Neuronal stem cell (in vitro differentiated cells): ENCODE measurements around the gene NRXN3.

Experiments
- DNase-seq: peaks from one replicate; pipeline ENCODE4 v3.0.0-alpha.2; 2013; ENCODE audit warnings: low spot score
- H2AFZ ChIP-seq: one replicate; pipeline ENCODE4 v1.6.1; 2013; ENCODE audit warnings: mild to moderate bottlenecking, low read length, inconsistent platforms
- H2AK5ac ChIP-seq: 2 replicates; pipeline ENCODE4 v1.6.1; 2013; ENCODE audit warnings: low read depth, mild to moderate bottlenecking, inconsistent platforms, low read length, moderate library complexity, mixed read lengths
- H2BK120ac ChIP-seq: 2 replicates; pipeline ENCODE4 v1.6.1; 2013; ENCODE audit warnings: low read depth, mild to moderate bottlenecking, inconsistent platforms, low read length, moderate library complexity, mixed read lengths
- H2BK12ac ChIP-seq: one replicate; pipeline ENCODE4 v1.6.1; 2013; ENCODE audit warnings: low read length, inconsistent platforms
- H2BK15ac ChIP-seq: 2 replicates; pipeline ENCODE4 v1.6.1; 2013; ENCODE audit warnings: mild to moderate bottlenecking, low read length, inconsistent platforms, mixed read lengths
- H2BK5ac ChIP-seq: one replicate; pipeline ENCODE4 v1.6.1; 2013; ENCODE audit warnings: inconsistent platforms, mild to moderate bottlenecking, low read length, moderate library complexity
- H3K14ac ChIP-seq: one replicate; pipeline ENCODE4 v1.6.1; 2013; ENCODE audit warnings: low read length, inconsistent platforms
- H3K18ac ChIP-seq: 2 replicates; pipeline ENCODE4 v1.6.1; 2013; ENCODE audit warnings: low read length, inconsistent platforms
- H3K23ac ChIP-seq: 2 replicates; pipeline ENCODE4 v1.6.1; 2013; ENCODE audit warnings: low read depth, mild to moderate bottlenecking, mixed read lengths, low read length, inconsistent platforms; ENCODE audit not compliant: poor library complexity
- H3K27ac ChIP-seq: replicated peaks from 3 replicates; pipeline ENCODE4 v1.5.1; 2013; ENCODE audit warnings: low read length, inconsistent platforms
- H3K27me3 ChIP-seq, 3 experiments: 2 replicates each; pipeline ENCODE4 v1.6.1; 2013; ENCODE audit warnings: low read length in 3 of 3, mild to moderate bottlenecking in 2 of 3, inconsistent platforms in 1 of 3, low read depth in 1 of 3, mixed read lengths in 1 of 3, moderate library complexity in 1 of 3; ENCODE audit not compliant: control insufficient read depth in 3 of 3, insufficient read depth in 3 of 3
- H3K36me3 ChIP-seq, 2 donors: replicated peaks in 1 of 2; 2 replicates each; pipeline ENCODE4 v1.6.1; 2013; ENCODE audit warnings: low read length in 2 of 2; ENCODE audit not compliant: control insufficient read depth in 2 of 2, insufficient read depth in 2 of 2
- H3K4ac ChIP-seq: 2 replicates; pipeline ENCODE4 v1.6.1; 2013; ENCODE audit warnings: inconsistent platforms, mild to moderate bottlenecking, low read length, moderate library complexity
- H3K4me1 ChIP-seq, 2 donors: 1 replicate in 1 of 2; 2 replicates in 1 of 2; pipeline ENCODE4 v1.6.1; 2013; ENCODE audit warnings: low read length in 2 of 2, low read depth in 1 of 2; ENCODE audit not compliant: control insufficient read depth in 2 of 2, insufficient read depth in 1 of 2
- H3K4me2 ChIP-seq: one replicate; pipeline ENCODE4 v1.6.1; 2013; ENCODE audit warnings: mild to moderate bottlenecking, low read length, inconsistent platforms; ENCODE audit not compliant: insufficient read depth, poor library complexity, severe bottlenecking
- H3K4me3 ChIP-seq, 2 donors: 2 replicates each; pipeline ENCODE4 v1.5.1; 2013; ENCODE audit warnings: low read length in 2 of 2, mild to moderate bottlenecking in 2 of 2, inconsistent platforms in 1 of 2, moderate library complexity in 1 of 2
- H3K79me1 ChIP-seq: one replicate; pipeline ENCODE4 v1.6.1; 2013; ENCODE audit warnings: low read depth, mild to moderate bottlenecking, inconsistent platforms, low read length, moderate library complexity
- H3K9ac ChIP-seq: one replicate; pipeline ENCODE4 v1.6.1; 2013; ENCODE audit warnings: mild to moderate bottlenecking, low read depth, low read length, inconsistent platforms; ENCODE audit not compliant: poor library complexity
- H3K9me3 ChIP-seq, 2 donors: replicated peaks in 1 of 2; 2 replicates each; pipeline versions ENCODE3 to v1.6.1; 2013; ENCODE audit warnings: low read length in 2 of 2, mild to moderate bottlenecking in 2 of 2, inconsistent platforms in 1 of 2, low read depth in 1 of 2, mixed read lengths in 1 of 2, moderate library complexity in 1 of 2; ENCODE audit not compliant: control insufficient read depth in 2 of 2, insufficient read depth in 1 of 2
- H4K8ac ChIP-seq: one replicate; pipeline ENCODE4 v1.6.1; 2013; ENCODE audit warnings: low read depth, mild to moderate bottlenecking, inconsistent platforms, low read length, moderate library complexity
- H4K91ac ChIP-seq: one replicate; pipeline ENCODE4 v1.6.1; 2013; ENCODE audit warnings: low read length, low read depth, mild to moderate bottlenecking, inconsistent platforms; ENCODE audit not compliant: poor library complexity
- WGBS, 2 donors: extraction: QIAGEN DNeasy Blood & Tissue Kit; methylation state at CpG; one replicate each; pipeline ENCODE4 v1.1.7; 2013; ENCODE audit warnings: missing lambda C conversion rate in 2 of 2, mixed read lengths in 1 of 2; ENCODE audit not compliant: insufficient read length in 2 of 2, insufficient replicate concordance in 1 of 2; ENCODE audit errors: extremely low coverage in 2 of 2; 5-methylcytosine and 5-hydroxymethylcytosine counted together

The NRXN3 gene

GRCh38 chr14:79473651-79474050 is 1303.5 kb downstream of the NRXN3 start:
- Histone ChIP-seq H2BK120ac (no peak overlapping the region), H3K4ac (no peak overlapping the region), H2BK15ac (no peak overlapping the region), H3K23ac (no peak overlapping the region), H3K4me3 (no peak overlapping the region), H3K79me1 (no peaks in the 10 kb centered on the region), H2AK5ac (no peak overlapping the region), H3K9ac (no peak overlapping the region), H3K27ac (peak overlapping the region; percentile 81), H2BK12ac (no peak overlapping the region), H3K18ac (no peak overlapping the region), H3K36me3 (no peaks in the 10 kb centered on the region), H2BK5ac (no peak overlapping the region), H3K14ac (no peak overlapping the region), H3K27me3 (no peaks in the 10 kb centered on the region), H3K9me3 (no peaks in the 10 kb centered on the region), H2AFZ (no peak overlapping the region), H3K4me2 (no peak overlapping the region), H3K4me1 (peaks cover 2 to 12% of the 10 kb centered on the region in 2 donors), H4K91ac (no peak overlapping the region), H4K8ac (no peak overlapping the region)
- WGBS, 2 donors, result no CpG with 5 or more reads among the region's 5 CpGs
- DNase-seq, result peak; percentile 14

- Histone ChIP-seq H3K4me1 (peaks cover 2 to 12% of the 10 kb centered on the region in 2 donors), H3K27me3 (no peaks in the 10 kb centered on the region), H4K91ac (no peak overlapping the region), H3K4ac (no peak overlapping the region), H3K27ac (no peak overlapping the region), H3K4me3 (no peak overlapping the region), H2BK5ac (no peak overlapping the region), H2BK12ac (no peak overlapping the region), H4K8ac (no peak overlapping the region), H3K9ac (no peak overlapping the region), H3K23ac (no peak overlapping the region), H3K4me2 (no peak overlapping the region), H2AFZ (no peak overlapping the region), H3K79me1 (no peaks in the 10 kb centered on the region), H3K18ac (no peak overlapping the region), H3K36me3 (no peaks in the 10 kb centered on the region), H2BK120ac (no peak overlapping the region), H3K9me3 (no peaks in the 10 kb centered on the region), H2AK5ac (no peak overlapping the region), H2BK15ac (no peak overlapping the region), H3K14ac (no peak overlapping the region)
- WGBS, 2 donors, result no CpG with 5 or more reads among the region's 6 CpGs
- no peak for DNase-seq
These were observed 1305.8 kb downstream of the NRXN3 start for GRCh38 chr14:79475887-79476532.

DNA sequence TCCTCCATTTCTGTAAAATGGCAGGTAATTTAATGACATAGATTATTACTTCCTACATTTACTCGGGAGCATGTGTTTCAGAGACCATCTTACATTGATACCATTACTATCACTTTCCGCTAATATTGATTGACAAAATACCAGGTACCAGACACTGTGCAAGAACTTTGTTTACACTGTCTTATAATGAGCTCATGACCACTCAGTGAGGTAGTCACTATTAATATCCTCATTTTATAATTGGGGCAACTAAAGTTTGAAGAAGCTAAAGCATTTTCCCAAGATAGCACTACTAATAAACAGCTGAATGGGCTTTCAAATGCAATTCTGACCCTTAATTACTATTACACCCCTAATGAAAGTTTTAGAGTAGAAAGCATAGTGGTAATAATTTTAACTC is 1306.4 kb downstream of the NRXN3 start:
- no peak overlapping the region for H3K27ac ChIP-seq
- no peak overlapping the region for H2AFZ ChIP-seq

GRCh38 chr14:79480212-79480611 is 1310.0 kb downstream of the NRXN3 start:
- H3K4me3 ChIP-seq, result no peak overlapping the region
- no peak overlapping the region for H2BK15ac ChIP-seq
- H3K36me3 ChIP-seq, result no peaks in the 10 kb centered on the region
- no peak overlapping the region for H3K9ac ChIP-seq
- no CpG with 5 or more reads among the region's 5 CpGs for WGBS, 2 donors
- H3K4me1 ChIP-seq, result peaks cover 3 to 8% of the 10 kb centered on the region in 2 donors
- no peak overlapping the region for H2AFZ ChIP-seq
- H3K9me3 ChIP-seq, result no peaks in the 10 kb centered on the region
- H3K79me1 ChIP-seq, result no peaks in the 10 kb centered on the region
- H2AK5ac ChIP-seq, result no peak overlapping the region
- no peak overlapping the region for H3K27ac ChIP-seq
- DNase-seq, result no peak
- H2BK120ac ChIP-seq, result no peak overlapping the region
- no peak overlapping the region for H3K18ac ChIP-seq
- no peak overlapping the region for H3K4me2 ChIP-seq
- H3K14ac ChIP-seq, result no peak overlapping the region
- no peak overlapping the region for H4K8ac ChIP-seq
- H3K4ac ChIP-seq, result no peak overlapping the region
- no peak overlapping the region for H2BK12ac ChIP-seq
- H2BK5ac ChIP-seq, result no peak overlapping the region
- no peak overlapping the region for H4K91ac ChIP-seq
- no peaks in the 10 kb centered on the region for H3K27me3 ChIP-seq
- H3K23ac ChIP-seq, result no peak overlapping the region

More for the DNA sequence above, 1306.4 kb downstream of the NRXN3 start:
- Histone ChIP-seq H3K4me2 (no peak overlapping the region), H3K9me3 (no peaks in the 10 kb centered on the region), H2BK12ac (no peak overlapping the region), H3K4me3 (no peak overlapping the region), H4K8ac (no peak overlapping the region), H3K9ac (no peak overlapping the region), H4K91ac (no peak overlapping the region), H3K14ac (no peak overlapping the region), H3K18ac (no peak overlapping the region), H2BK15ac (no peak overlapping the region), H3K23ac (no peak overlapping the region), H3K4ac (no peak overlapping the region), H2BK5ac (no peak overlapping the region), H2BK120ac (no peak overlapping the region), H3K4me1 (peaks cover 2 to 10% of the 10 kb centered on the region in 2 donors), H3K79me1 (no peaks in the 10 kb centered on the region), H2AK5ac (no peak overlapping the region), H3K27me3 (no peaks in the 10 kb centered on the region), H3K36me3 (no peaks in the 10 kb centered on the region)
- WGBS, 2 donors, result no CpG with 5 or more reads among the region's 2 CpGs
- DNase-seq, result no peak
